Osteocyte (in vitro differentiated cells): ENCODE measurements around the gene KRT86. TPM values are rescaled to one million over a fixed set of nuclear protein-coding genes. Genes with fewer than 3 reads are reported as not detected.

Experiments
- DNase-seq: peaks from one replicate; pipeline ENCODE4 v3.0.0; 2021; ENCODE audit warnings: mixed read lengths; ENCODE audit not compliant: unreplicated experiment; ENCODE audit errors: extremely low spot score
- H3K27ac Mint-ChIP-seq: one replicate; pipeline ENCODE4 v1.8.0; 2021; ENCODE audit warnings: mild to moderate bottlenecking, mixed read lengths; ENCODE audit not compliant: unreplicated experiment
- H3K27me3 Mint-ChIP-seq: one replicate; pipeline ENCODE4 v1.8.0; 2021; ENCODE audit warnings: mixed read lengths; ENCODE audit not compliant: unreplicated experiment
- H3K36me3 Mint-ChIP-seq: one replicate; pipeline ENCODE4 v1.8.0; 2021; ENCODE audit warnings: mixed read lengths; ENCODE audit not compliant: unreplicated experiment
- H3K4me1 Mint-ChIP-seq: one replicate; pipeline ENCODE4 v1.8.0; 2021; ENCODE audit warnings: mixed read lengths; ENCODE audit not compliant: unreplicated experiment
- H3K4me3 Mint-ChIP-seq: one replicate; pipeline ENCODE4 v1.8.0; 2021; ENCODE audit warnings: mild to moderate bottlenecking, moderate library complexity, mixed read lengths; ENCODE audit not compliant: unreplicated experiment
- H3K9me3 Mint-ChIP-seq: one replicate; pipeline ENCODE4 v1.8.0; 2021; ENCODE audit warnings: mixed read lengths; ENCODE audit not compliant: unreplicated experiment
- CTCF ChIP-seq: fragments of 200-600 bp; sonication (generic); IDR thresholded peaks from 2 replicates; pipeline ENCODE4 v1.5.0; 2021; ENCODE audit warnings: antibody characterized with exemption, mild to moderate bottlenecking, moderate library complexity
- total RNA-seq: library from RNA; stranded (reverse); gene quantifications from 2 replicates; pipeline ENCODE4 v1.2.1, GENCODE V29; 2021

Gene KRT86
- total RNA-seq, 1 donor from 2014 or later: 0.24 TPM

DNA sequence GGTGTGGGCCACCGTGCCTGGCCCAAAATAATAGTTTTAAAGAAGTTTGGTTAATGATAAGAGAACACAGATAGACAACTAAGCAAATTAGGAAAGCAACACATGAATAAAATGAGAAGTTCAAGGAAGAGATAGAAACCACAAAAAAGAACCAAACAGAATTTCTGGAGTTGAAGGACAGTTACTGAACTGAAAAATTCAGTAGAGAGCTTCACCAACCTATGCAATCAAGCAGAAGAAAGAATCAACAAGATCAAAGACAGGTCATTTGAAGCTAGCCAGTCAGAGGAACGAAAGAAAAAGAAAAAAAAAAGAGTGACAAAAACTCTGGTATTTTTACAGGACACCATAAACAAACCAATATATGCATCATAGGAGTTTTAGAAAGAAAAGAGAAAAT is 62.2 kb downstream of the KRT86 start:
- peaks cover 6% of the 10 kb centered on the region for H3K4me1 Mint-ChIP-seq
- TF ChIP-seq CTCF: no peak

GRCh38 chr12:52337054-52337453 is 62.6 kb downstream of the KRT86 start:
- DNase-seq: no peak
- Mint-ChIP-seq H3K36me3 (no peaks in the 10 kb centered on the region), H3K4me1 (peaks cover 6% of the 10 kb centered on the region), H3K9me3 (no peaks in the 10 kb centered on the region), H3K27ac (no peak overlapping the region), H3K4me3 (no peak overlapping the region), H3K27me3 (peaks cover 35% of the 10 kb centered on the region)
- TF ChIP-seq CTCF: no peak

More for the DNA sequence above, 62.2 kb downstream of the KRT86 start:
- H3K27ac Mint-ChIP-seq: peak overlapping the region; percentile 3
- no peaks in the 10 kb centered on the region for H3K36me3 Mint-ChIP-seq
- H3K9me3 Mint-ChIP-seq: no peaks in the 10 kb centered on the region
- no peak overlapping the region for H3K4me3 Mint-ChIP-seq
- DNase-seq: no peak
- H3K27me3 Mint-ChIP-seq: peaks cover 32% of the 10 kb centered on the region

- Mint-ChIP-seq H3K27me3 (peaks cover 39% of the 10 kb centered on the region), H3K4me3 (no peak overlapping the region), H3K4me1 (peaks cover 6% of the 10 kb centered on the region), H3K36me3 (no peaks in the 10 kb centered on the region), H3K9me3 (peaks cover 4% of the 10 kb centered on the region), H3K27ac (no peak overlapping the region)
- TF ChIP-seq CTCF: no peak
- DNase-seq: no peak
Observed at GRCh38 chr12:52338241-52338960, 64.0 kb downstream of the KRT86 start.

DNA sequence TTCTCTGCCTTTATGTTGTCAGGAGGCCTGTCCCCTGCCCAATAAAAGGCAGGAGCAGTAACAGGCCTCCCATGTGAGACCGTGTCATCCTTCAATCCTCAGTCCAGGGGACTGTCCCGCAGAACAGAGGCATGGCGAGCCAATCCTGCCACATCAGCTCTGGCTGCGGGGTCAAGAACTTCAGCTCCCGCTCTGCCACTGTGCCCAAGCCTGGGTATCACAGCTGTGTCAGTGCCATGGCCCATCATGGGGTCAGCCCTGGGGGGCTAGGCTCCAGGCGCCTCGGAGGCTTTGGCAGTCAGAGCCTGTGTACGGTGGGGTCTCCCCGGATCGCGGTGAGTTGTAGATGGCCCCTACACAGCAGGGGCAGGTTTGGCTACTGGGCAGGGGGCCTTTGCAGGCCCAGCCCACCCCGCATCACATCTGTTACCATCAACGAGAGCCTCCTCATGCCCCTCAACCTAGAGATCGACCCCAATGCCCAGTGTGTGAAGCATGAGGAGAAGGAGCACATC is 66.7 kb downstream of the KRT86 start:
- Mint-ChIP-seq H3K4me1 (peaks cover 2% of the 10 kb centered on the region), H3K27ac (no peak overlapping the region), H3K9me3 (peaks cover 8% of the 10 kb centered on the region), H3K27me3 (peaks cover 35% of the 10 kb centered on the region), H3K4me3 (no peak overlapping the region), H3K36me3 (no peaks in the 10 kb centered on the region)
- no peak for TF ChIP-seq CTCF
- DNase-seq: no peak

DNA sequence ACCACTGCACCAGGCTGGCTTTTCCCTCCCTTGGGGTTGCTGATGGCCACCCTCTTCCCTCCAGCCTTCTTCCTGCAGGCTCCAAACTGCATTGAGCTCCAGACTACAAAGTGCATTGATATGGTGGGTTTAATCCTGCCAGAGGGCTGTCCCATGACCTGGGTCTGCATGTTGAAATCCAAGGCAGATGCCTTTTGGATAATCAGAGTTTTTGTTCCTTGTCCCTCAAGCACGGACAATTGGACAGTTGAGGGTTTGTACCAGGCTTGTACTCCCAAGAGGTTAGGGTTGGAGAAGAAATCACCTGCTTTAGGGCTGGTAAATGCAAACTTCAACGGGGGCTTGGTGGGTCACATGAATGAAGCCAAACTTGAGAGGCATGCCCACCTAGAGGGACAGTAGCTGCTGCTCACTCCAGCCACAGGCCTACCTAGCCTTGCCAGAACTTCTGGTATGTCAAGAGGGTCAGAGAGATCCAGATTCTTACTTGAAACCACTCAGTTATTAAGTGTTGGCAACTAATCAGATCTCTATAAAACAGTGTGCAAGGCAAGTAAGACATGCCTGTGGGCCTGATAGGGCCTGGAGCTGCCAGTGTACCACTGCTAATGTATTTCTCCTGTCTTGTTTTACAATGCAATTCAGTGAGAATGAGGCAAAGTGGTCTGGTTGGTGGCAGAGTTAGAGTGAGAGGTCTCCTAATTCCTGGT is 68.5 kb downstream of the KRT86 start:
- Mint-ChIP-seq H3K36me3 (no peaks in the 10 kb centered on the region), H3K4me3 (no peak overlapping the region), H3K4me1 (no peaks in the 10 kb centered on the region), H3K9me3 (peaks cover 8% of the 10 kb centered on the region), H3K27me3 (peaks cover 38% of the 10 kb centered on the region), H3K27ac (no peak overlapping the region)
- no peak for DNase-seq
- TF ChIP-seq CTCF: no peak
